HCT116 (cell line): ENCODE data around the gene STRA8. TPM values are rescaled to one million over a fixed set of nuclear protein-coding genes. Genes with fewer than 3 reads are reported as not detected.

Source experiments
- ATAC-seq: fragments of 200-7000 bp; cut with Tn5 transposase; 2 replicates; pipeline ENCODE4 v1.9.1; 2020; ENCODE audit warnings: mild to moderate bottlenecking, moderate library complexity
- BruUV-seq: library from RNA; stranded (reverse); fragments of 400-500 nt; replicated peaks from 2 replicates; lab custom pipeline; 2021; lab: Mats Ljungman, UMichigan
- CTCF ChIA-PET: fragments of 300-600 bp; sonication (Branson Sonifier 250); formaldehyde crosslinking; loops from one replicate; lab custom pipeline; 2021; ENCODE audit warnings: antibody characterized with exemption; lab: Charles Lee
- POLR2A ChIA-PET: fragments of 300-600, 350-600 bp; sonication (Branson Sonifier 250); formaldehyde crosslinking; loops from one replicate; lab custom pipeline; 2021; ENCODE audit warnings: antibody characterized with exemption; lab: Charles Lee
- RAD21 ChIA-PET, 2 experiments: fragments of 300-600 bp; sonication (Branson Sonifier 250); formaldehyde crosslinking; loops; one replicate each; lab custom pipeline; 2023; ENCODE audit warnings: low total read pairs in 2 of 2; ENCODE audit not compliant: uncharacterized antibody in 2 of 2, unreplicated experiment in 2 of 2, low non-redundant PET in 1 of 2; lab: Charles Lee
- DNase-seq: peaks from one replicate; pipeline ENCODE4 v3.0.0-alpha.2; 2010; ENCODE audit warnings: low read depth, low spot score
- H2AFZ ChIP-seq: fragments of 200-600 bp; shearing (Covaris generic), sonication (generic); 2 replicates; pipeline ENCODE4 v1.6.1; 2017; ENCODE audit warnings: low read depth, mixed run types, mixed read lengths, antibody characterized with exemption, low read length; ENCODE audit not compliant: poor library complexity, severe bottlenecking
- H3K27ac ChIP-seq: 2 replicates; pipeline ENCODE4 v1.5.1; 2012; ENCODE audit warnings: low read depth, low read length
- H3K27me3 ChIP-seq: fragments of 200-600 bp; sonication (generic); 2 replicates; pipeline ENCODE4 v1.6.1; 2016; ENCODE audit warnings: mixed run types, low read length, mixed read lengths; ENCODE audit not compliant: insufficient read depth
- H3K36me3 ChIP-seq, 2 experiments: fragments of 200-500 bp in 1 of 2; fragments of 200-600 bp in 1 of 2; sonication (Bioruptor generic) in 1 of 2; sonication (generic) in 1 of 2; 2 replicates each; pipeline versions ENCODE4 v1.5.1 to v1.6.1; 2014 to 2016; ENCODE audit warnings: low read length in 2 of 2, inconsistent platforms in 1 of 2, mixed read lengths in 1 of 2, mixed run types in 1 of 2; ENCODE audit not compliant: insufficient read depth in 2 of 2, control insufficient read depth in 1 of 2
- H3K4me1 ChIP-seq, 2 experiments: fragments of 200-600 bp in 1 of 2; sonication (generic) in 1 of 2; 2 replicates each; pipeline versions ENCODE4 v1.5.1 to v1.6.1; 2012 to 2017; ENCODE audit warnings: low read length in 2 of 2, inconsistent platforms in 1 of 2, mild to moderate bottlenecking in 1 of 2, mixed read lengths in 1 of 2, mixed run types in 1 of 2, moderate library complexity in 1 of 2; ENCODE audit not compliant: insufficient read depth in 2 of 2, control insufficient read depth in 1 of 2
- H3K4me2 ChIP-seq: fragments of 200-600 bp; sonication (generic); 2 replicates; pipeline ENCODE4 v1.6.1; 2017; ENCODE audit warnings: mixed run types, low read length, mixed read lengths
- H3K4me3 ChIP-seq, 2 experiments: fragments of 200-600 bp in 1 of 2; sonication (generic) in 1 of 2; replicated peaks in 1 of 2; 2 replicates each; pipeline ENCODE4 v1.5.1; 2011 to 2016; ENCODE audit warnings: low read length in 2 of 2, control low read depth in 1 of 2, low read depth in 1 of 2, mild to moderate bottlenecking in 1 of 2, mixed read lengths in 1 of 2, mixed run types in 1 of 2
- H3K79me2 ChIP-seq: fragments of 200-600 bp; sonication (generic); 2 replicates; pipeline ENCODE4 v1.6.1; 2017; ENCODE audit warnings: mild to moderate bottlenecking, mixed run types, low read length, moderate library complexity, mixed read lengths; ENCODE audit not compliant: insufficient read depth
- H3K9ac ChIP-seq: fragments of 200-600 bp; sonication (generic); 2 replicates; pipeline ENCODE4 v1.6.1; 2016; ENCODE audit warnings: low read length, mixed read lengths
- H3K9me2 ChIP-seq: fragments of 200-600 bp; sonication (generic), shearing (Covaris generic); 2 replicates; pipeline ENCODE4 v1.6.1; 2017; ENCODE audit warnings: mixed run types, mild to moderate bottlenecking, moderate library complexity; ENCODE audit not compliant: insufficient read depth
- H3K9me3 ChIP-seq, 2 experiments: fragments of 200-500 bp in 1 of 2; fragments of 200-600 bp in 1 of 2; sonication (Bioruptor generic) in 1 of 2; sonication (generic) in 1 of 2; 2 replicates each; pipeline ENCODE4 v1.6.1; 2014 to 2017; ENCODE audit warnings: low read length in 2 of 2, mixed read lengths in 2 of 2, inconsistent platforms in 1 of 2, low read depth in 1 of 2, mild to moderate bottlenecking in 1 of 2, mixed run types in 1 of 2, moderate library complexity in 1 of 2; ENCODE audit not compliant: control insufficient read depth in 1 of 2, insufficient read depth in 1 of 2
- H4K20me1 ChIP-seq: fragments of 200-600 bp; sonication (generic), shearing (Covaris generic); 2 replicates; pipeline ENCODE4 v1.6.1; 2017; ENCODE audit warnings: mixed run types, mild to moderate bottlenecking, moderate library complexity; ENCODE audit not compliant: insufficient read depth
- CBX3 ChIP-seq: IDR thresholded peaks from 2 replicates; pipeline ENCODE4 v1.6.1; 2012; ENCODE audit warnings: low read depth
- CEBPB ChIP-seq: IDR thresholded peaks from 2 replicates; pipeline ENCODE4 v1.6.1; 2012; ENCODE audit warnings: low read depth
- EGR1 ChIP-seq: IDR thresholded peaks from 2 replicates; pipeline ENCODE4 v1.6.1; 2012; ENCODE audit warnings: low read depth
- ELF1 ChIP-seq: IDR thresholded peaks from 2 replicates; pipeline ENCODE4 v1.6.1; 2012; ENCODE audit warnings: low read depth, borderline replicate concordance
- EZH2 ChIP-seq: fragments of 200-600 bp; sonication (generic); IDR thresholded peaks from 2 replicates; pipeline ENCODE4 v1.6.1; 2017; ENCODE audit warnings: antibody characterized with exemption, mixed run types
- EZH2phosphoT487 ChIP-seq: fragments of 200-600 bp; IDR thresholded peaks from 2 replicates; pipeline ENCODE4 v1.6.1; 2018; ENCODE audit warnings: antibody characterized with exemption, borderline replicate concordance
- POLR2A ChIP-seq: IDR thresholded peaks from 2 replicates; pipeline ENCODE4 v1.7.0; 2011; ENCODE audit warnings: borderline replicate concordance; ENCODE audit not compliant: insufficient read depth, insufficient read length; ENCODE audit errors: extremely low read depth
- POLR2AphosphoS5 ChIP-seq: IDR thresholded peaks from 2 replicates; pipeline ENCODE4 v1.6.1; 2011; ENCODE audit warnings: mild to moderate bottlenecking, low read depth, low read length, moderate library complexity
- TCF7L2 ChIP-seq: IDR thresholded peaks from 2 replicates; pipeline ENCODE4 v1.7.0; 2011; ENCODE audit warnings: borderline replicate concordance, inconsistent platforms; ENCODE audit not compliant: insufficient read depth, insufficient read length; ENCODE audit errors: extremely low read depth
- ZFX ChIP-seq: fragments of 450-650 bp; IDR thresholded peaks from 2 replicates; pipeline ENCODE4 v1.6.1; 2017
- ZNF274 ChIP-seq: fragments of 200-500 bp; sonication (Bioruptor generic); IDR thresholded peaks from 2 replicates; pipeline ENCODE4 v1.6.1; 2014; ENCODE audit warnings: mild to moderate bottlenecking, low read depth, low read length, inconsistent platforms
- intact Hi-C: fragments of 100-400 bp; cut with micrococcal nuclease; formaldehyde crosslinking; loops from 2 replicates; pipeline ENCODE4 v1.10.0; 2022
- total RNA-seq: library from RNA; stranded (reverse); gene quantifications from one replicate; pipeline ENCODE4 v1.2.1, GENCODE V29; 2021; ENCODE audit not compliant: unreplicated experiment
- TF ChIP-seq, protein P1 (sequence below): IDR thresholded peaks from 2 replicates; pipeline ENCODE4 v1.6.1; 2012
- TF ChIP-seq, protein P2 (sequence below): IDR thresholded peaks from 2 replicates; pipeline ENCODE4 v1.6.1; 2011; ENCODE audit warnings: mild to moderate bottlenecking, low read length, moderate library complexity; ENCODE audit not compliant: insufficient replicate concordance; ENCODE audit errors: extremely low read depth
- TF ChIP-seq, protein P3 (sequence below): IDR thresholded peaks from 2 replicates; pipeline ENCODE4 v1.6.1; 2012
- TF ChIP-seq, protein P4 (sequence below): IDR thresholded peaks from 2 replicates; pipeline ENCODE4 v1.6.1; 2012; ENCODE audit warnings: low read depth
- TF ChIP-seq, protein P5 (sequence below), 3 experiments: fragments of 200-600 bp in 1 of 3; sonication (generic) in 1 of 3; IDR thresholded peaks in 2 of 3; conservative IDR thresholded peaks in 1 of 3; 2 replicates each; pipeline ENCODE4 v1.5.1; 2012 to 2017; ENCODE audit warnings: low read depth in 2 of 3, low read length in 2 of 3, antibody characterized with exemption in 1 of 3, borderline replicate concordance in 1 of 3, control low read depth in 1 of 3, mild to moderate bottlenecking in 1 of 3, mixed read lengths in 1 of 3, mixed run types in 1 of 3, moderate library complexity in 1 of 3; ENCODE audit not compliant: insufficient read depth in 1 of 3

STRA8 gene
- total RNA-seq, 1 experiment from 2014 or later, result not detected

DNA sequence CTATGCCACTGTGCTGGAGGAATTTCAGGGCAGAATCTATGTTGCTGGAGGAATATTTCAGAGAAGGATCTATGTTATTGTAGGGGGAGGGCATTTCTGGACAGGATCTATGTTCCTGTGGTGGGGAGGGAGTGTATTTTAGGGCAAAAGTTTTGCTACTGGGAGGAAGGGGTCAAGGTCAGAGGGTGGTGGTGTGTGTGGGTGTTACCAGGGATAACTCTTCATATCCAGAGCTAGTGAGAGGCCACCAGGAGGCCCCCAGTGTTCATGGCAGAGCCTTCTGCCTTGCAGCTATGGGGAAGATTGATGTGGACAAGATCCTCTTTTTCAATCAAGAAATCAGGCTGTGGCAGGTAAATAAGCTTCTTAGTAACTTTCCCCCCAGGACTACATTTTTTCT lies 2.0 kb upstream of the STRA8 start:
- RAD21 ChIA-PET, result no interaction called here

More for the DNA sequence above, 2.0 kb upstream of the STRA8 start:
- Histone ChIP-seq H2AFZ (no peak overlapping the region), H3K27ac (no peak overlapping the region), H3K36me3 (no peaks in the 10 kb centered on the region), H3K4me3 (no peak overlapping the region), H3K4me1 (peaks cover 0 to 9% of the 10 kb centered on the region in 2 experiments; a peak in 3 of 4 replicates), H3K79me2 (no peaks in the 10 kb centered on the region), H4K20me1 (no peaks in the 10 kb centered on the region), H3K4me2 (no peak overlapping the region), H3K27me3 (no peaks in the 10 kb centered on the region), H3K9me3 (no peaks in the 10 kb centered on the region), H3K9ac (no peak overlapping the region), H3K9me2 (no peaks in the 10 kb centered on the region)
- ChIA-PET POLR2A (no interaction called here), CTCF (no interaction called here)
- TF ChIP-seq, protein P1, sequence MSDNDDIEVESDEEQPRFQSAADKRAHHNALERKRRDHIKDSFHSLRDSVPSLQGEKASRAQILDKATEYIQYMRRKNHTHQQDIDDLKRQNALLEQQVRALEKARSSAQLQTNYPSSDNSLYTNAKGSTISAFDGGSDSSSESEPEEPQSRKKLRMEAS, result no peak
- TF ChIP-seq CEBPB (no peak), CBX3 (no peak), EZH2phosphoT487 (no peak), EGR1 (no peak), ELF1 (no peak), TCF7L2 (no peak), POLR2A (no peak), POLR2AphosphoS5 (no peak), ZNF274 (no peak), ZFX (no peak), EZH2 (no peak)
- TF ChIP-seq, protein P2, sequence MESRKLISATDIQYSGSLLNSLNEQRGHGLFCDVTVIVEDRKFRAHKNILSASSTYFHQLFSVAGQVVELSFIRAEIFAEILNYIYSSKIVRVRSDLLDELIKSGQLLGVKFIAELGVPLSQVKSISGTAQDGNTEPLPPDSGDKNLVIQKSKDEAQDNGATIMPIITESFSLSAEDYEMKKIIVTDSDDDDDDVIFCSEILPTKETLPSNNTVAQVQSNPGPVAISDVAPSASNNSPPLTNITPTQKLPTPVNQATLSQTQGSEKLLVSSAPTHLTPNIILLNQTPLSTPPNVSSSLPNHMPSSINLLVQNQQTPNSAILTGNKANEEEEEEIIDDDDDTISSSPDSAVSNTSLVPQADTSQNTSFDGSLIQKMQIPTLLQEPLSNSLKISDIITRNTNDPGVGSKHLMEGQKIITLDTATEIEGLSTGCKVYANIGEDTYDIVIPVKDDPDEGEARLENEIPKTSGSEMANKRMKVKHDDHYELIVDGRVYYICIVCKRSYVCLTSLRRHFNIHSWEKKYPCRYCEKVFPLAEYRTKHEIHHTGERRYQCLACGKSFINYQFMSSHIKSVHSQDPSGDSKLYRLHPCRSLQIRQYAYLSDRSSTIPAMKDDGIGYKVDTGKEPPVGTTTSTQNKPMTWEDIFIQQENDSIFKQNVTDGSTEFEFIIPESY, result no peak
- TF ChIP-seq, protein P3, sequence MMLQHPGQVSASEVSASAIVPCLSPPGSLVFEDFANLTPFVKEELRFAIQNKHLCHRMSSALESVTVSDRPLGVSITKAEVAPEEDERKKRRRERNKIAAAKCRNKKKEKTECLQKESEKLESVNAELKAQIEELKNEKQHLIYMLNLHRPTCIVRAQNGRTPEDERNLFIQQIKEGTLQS, result no peak
- TF ChIP-seq, protein P4, sequence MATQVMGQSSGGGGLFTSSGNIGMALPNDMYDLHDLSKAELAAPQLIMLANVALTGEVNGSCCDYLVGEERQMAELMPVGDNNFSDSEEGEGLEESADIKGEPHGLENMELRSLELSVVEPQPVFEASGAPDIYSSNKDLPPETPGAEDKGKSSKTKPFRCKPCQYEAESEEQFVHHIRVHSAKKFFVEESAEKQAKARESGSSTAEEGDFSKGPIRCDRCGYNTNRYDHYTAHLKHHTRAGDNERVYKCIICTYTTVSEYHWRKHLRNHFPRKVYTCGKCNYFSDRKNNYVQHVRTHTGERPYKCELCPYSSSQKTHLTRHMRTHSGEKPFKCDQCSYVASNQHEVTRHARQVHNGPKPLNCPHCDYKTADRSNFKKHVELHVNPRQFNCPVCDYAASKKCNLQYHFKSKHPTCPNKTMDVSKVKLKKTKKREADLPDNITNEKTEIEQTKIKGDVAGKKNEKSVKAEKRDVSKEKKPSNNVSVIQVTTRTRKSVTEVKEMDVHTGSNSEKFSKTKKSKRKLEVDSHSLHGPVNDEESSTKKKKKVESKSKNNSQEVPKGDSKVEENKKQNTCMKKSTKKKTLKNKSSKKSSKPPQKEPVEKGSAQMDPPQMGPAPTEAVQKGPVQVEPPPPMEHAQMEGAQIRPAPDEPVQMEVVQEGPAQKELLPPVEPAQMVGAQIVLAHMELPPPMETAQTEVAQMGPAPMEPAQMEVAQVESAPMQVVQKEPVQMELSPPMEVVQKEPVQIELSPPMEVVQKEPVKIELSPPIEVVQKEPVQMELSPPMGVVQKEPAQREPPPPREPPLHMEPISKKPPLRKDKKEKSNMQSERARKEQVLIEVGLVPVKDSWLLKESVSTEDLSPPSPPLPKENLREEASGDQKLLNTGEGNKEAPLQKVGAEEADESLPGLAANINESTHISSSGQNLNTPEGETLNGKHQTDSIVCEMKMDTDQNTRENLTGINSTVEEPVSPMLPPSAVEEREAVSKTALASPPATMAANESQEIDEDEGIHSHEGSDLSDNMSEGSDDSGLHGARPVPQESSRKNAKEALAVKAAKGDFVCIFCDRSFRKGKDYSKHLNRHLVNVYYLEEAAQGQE, result no peak
- TF ChIP-seq, protein P5, sequence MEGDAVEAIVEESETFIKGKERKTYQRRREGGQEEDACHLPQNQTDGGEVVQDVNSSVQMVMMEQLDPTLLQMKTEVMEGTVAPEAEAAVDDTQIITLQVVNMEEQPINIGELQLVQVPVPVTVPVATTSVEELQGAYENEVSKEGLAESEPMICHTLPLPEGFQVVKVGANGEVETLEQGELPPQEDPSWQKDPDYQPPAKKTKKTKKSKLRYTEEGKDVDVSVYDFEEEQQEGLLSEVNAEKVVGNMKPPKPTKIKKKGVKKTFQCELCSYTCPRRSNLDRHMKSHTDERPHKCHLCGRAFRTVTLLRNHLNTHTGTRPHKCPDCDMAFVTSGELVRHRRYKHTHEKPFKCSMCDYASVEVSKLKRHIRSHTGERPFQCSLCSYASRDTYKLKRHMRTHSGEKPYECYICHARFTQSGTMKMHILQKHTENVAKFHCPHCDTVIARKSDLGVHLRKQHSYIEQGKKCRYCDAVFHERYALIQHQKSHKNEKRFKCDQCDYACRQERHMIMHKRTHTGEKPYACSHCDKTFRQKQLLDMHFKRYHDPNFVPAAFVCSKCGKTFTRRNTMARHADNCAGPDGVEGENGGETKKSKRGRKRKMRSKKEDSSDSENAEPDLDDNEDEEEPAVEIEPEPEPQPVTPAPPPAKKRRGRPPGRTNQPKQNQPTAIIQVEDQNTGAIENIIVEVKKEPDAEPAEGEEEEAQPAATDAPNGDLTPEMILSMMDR (IDR thresholded peaks at IDR 0.05 in 2 of 3, conservative IDR thresholded peaks at IDR 0.05 in 1 of 3; ENCODE audit: borderline replicate concordance in 1 of 3, insufficient read depth in 1 of 3, low read depth in 2 of 3, low read length in 2 of 3), result no peak
- ATAC-seq, result no peak
- no peak for DNase-seq
- intact Hi-C loops, result no loop called here
- BruUV-seq, result no TSS peak
